ENCODE data around the gene NR4A1.
A peak's percentile ranks its signal among the peaks of the same experiment; 100 is the strongest.

Gene NR4A1

DNA sequence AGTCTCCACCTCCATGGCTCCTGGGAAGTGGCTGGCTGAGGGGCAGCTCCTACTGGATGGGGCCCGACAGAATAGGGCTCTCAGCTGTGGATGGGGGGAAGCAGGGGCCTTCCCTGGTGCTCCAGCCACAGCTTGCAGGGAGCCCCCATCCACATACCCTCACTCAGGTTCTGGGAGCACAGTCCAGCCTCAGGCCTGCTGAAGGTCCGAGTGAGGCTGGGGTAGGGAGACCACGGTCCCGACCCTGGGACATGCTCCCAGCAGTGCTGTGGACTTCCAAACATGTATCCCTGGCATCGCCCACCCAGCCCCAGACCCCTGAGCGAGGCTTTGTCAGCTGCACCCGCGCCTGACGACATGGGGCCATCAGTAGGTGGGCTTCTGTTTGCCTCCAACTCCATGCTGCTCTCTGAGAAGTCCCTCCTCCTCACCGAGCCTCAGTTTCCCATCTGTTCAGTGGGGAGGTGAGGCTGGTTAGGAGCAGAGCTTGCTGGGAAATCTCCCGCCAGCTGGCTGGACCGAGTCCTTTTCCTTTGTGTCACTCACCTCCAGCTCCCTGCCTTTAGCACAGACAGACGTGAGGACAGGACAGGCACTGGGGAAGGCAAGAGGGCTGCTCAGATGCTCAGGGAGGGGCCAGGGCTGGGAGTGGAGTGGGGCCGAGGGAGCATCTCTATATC is 9.4 kb downstream of the NR4A1 start:
- DNase-seq = no peak

DNA sequence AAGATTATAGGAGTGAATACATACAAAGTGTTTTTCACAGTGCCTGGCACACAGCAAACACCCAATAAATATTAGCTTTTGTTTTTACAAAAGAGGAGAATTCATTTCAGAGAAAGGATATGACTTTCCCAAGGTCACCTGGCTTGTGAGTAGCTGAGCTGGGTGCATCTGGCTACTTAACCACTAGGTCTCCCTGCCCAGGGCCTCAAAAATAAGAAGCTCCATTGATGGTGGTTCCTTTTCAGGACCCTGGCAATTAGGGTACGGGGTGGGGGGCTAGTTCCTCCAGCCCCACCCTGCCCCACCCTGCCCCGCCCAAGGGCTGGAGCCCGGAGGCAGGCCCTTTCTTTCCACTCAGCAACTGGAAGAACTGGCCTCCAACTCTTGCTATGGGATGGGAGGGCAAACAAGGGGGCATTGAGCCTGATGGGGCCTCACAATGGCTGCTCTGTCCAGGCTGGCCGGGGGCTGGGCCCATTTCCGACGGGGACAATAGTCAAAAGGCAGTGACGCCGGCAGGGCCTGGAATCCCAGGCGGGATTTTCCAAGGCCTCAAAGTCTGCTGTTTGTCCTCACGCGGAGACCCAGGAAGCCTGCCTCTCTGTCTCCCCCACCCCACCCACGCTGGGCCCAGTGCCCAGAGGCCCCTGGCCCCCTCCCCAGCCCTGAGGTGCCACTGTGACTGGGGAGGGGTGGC is 10.4 kb downstream of the NR4A1 start:
- DNase-seq = no peak

- no peak for DNase-seq
Measured at GRCh38 chr12:52062167-52063081, 11.2 kb downstream of the NR4A1 start.

DNA sequence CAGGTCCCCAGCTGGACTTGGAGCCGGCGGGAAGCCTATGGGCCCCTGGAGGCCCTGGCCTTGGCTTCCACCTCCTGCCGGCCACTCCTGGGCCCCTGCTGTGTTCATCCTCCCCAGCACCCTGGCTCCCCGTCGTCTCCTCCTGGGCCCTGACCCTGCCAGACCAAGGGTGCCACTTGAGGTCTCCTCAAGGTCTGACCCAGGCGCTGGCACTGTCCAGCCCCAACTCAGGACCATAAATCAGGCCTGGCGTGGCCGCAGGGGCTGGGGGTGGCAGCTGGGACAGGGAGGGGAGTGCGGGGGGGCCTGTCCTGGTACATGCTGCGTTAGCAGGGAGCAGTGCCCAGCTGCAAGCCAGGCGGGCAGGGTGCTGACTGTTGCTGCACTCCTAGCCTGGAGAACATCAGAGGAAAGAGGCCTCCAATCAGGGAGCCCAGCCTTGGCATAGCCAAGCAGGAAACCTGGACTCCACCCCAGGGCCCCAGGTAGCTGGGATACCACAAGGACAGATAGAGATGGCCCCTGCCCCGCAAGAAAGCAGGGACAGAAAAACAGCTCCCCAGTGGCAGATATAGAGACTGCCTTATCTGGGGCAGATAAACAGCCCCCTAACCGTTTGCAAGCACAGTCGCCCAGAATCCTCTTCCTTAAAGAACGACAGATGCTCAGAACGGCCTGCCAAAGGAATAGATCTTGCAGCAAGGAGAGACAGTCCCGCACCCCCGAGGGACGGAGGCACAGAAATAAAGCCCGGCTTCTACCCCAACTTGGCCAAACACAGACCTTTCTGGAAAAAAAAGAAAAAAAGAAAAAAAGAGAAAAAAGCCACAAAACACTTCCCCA is 12.1 kb downstream of the NR4A1 start:
- no peak for DNase-seq

DNA sequence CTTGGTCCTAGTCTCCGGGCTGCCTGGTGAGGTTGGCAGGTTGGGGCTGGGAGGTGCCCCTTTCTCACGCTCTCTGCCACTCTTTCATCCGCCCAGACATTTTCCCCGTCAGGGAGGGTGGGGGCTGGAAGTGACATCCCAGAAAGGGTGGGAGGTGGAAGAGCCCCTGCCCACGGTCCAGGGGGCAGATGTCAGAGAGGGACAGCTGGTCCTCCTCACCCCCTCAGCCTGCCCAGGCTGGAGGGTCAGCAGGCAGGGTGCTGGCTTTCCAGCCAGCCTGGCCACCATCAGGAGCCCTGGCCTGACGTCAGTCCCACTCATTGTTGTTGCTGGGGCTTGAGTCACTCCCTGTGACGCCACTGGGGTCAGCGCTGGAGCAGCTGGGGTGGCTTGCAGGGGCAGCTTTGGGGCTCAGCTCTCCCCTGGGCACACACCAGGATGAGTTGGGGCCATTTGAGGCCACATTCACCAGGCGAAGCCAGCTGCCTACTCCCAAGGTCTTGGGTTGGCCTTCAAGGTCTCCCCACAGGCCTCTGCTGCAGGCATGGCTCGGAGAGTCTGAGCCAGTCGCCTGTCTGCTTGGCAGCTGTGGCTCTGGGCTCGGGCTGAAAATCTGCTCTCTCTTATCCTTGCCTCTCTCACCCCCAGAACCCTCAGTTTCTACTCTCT is 12.9 kb downstream of the NR4A1 start:
- no peak for DNase-seq

DNA sequence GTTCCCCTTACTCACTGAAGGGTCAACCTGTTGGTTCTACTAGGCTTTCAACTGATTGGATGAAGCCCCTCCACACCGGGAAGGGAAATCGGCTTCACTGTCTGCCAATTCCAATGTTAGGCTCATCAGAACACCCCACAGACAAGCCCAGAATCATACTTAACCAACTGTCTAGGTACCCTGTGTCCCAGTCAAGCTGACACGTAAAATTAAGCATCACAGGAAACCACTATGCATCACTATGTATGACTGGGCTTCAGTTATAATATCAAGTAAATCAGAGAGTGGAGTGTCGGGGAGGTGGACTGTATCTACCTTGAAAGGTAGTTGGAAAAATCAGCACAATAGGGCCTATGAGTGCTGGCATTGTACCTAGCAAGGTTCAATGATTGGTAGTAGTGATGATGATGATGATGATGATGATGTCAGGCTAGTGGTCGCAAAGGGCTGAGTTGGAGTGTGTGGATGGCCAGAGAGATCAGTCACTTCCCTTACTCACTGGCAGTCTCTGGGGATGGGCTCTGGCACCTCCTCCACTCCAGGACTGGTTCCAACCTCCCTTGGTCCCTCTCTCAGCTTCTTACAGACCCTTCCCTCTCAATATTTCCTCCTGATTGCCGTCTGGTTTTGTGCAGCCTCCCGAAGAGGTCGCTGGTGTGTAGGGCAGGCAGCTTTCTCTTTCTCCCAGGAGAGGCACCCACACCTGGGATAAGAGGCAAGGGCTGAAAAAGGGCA is 15.3 kb downstream of the NR4A1 start:
- DNase-seq = no peak

GRCh38 chr12:52067081-52067374 is 15.8 kb downstream of the NR4A1 start:
- no peak for DNase-seq

GRCh38 chr12:52069327-52070184 is 18.3 kb downstream of the NR4A1 start, which contains the start of gene ATG101:
Gene ATG101 (plus strand): TSS chr12:52069978. CDS start chr12:52073651, 3,673 bp downstream.
- peak; percentile 90 to 91 for DNase-seq

DNA sequence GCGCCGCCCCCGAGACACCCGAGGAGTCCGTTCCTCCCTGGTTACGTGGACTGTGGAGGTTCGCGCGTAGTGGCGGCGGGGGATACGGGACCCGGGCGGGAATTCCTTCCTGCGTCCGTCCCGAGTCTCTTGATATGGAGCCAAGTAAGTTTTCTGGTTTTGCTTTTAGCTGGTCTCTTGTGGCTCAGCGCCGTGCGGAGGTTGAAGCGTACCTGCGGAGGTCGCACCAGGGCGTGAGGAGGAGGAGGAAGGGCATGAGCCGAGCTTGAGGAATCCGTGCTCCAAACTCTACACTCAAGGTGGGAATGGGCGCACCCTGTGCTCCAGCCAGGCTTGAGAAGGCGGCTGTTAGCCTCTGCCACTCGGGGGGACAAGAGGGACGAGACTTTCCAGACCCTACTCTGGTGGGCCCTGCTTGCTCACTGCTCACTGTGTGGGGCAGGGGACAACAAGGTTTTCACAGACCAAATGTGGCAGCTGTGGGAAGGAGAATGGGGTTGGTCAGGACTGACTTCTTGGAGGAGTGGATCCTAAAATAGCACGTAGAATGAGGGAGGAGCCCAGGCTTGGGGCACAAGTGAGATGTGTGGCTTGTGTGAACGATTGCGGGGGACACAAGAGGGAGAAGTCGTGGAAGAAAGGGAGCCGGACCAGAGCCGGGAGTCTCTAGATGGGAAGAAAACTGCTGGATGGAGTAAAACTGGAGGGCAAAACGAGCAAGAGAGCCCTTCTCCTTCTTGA is 19.1 kb downstream of the NR4A1 start:
- peak in 1 of 2 experiments; percentile 43 for DNase-seq

DNA sequence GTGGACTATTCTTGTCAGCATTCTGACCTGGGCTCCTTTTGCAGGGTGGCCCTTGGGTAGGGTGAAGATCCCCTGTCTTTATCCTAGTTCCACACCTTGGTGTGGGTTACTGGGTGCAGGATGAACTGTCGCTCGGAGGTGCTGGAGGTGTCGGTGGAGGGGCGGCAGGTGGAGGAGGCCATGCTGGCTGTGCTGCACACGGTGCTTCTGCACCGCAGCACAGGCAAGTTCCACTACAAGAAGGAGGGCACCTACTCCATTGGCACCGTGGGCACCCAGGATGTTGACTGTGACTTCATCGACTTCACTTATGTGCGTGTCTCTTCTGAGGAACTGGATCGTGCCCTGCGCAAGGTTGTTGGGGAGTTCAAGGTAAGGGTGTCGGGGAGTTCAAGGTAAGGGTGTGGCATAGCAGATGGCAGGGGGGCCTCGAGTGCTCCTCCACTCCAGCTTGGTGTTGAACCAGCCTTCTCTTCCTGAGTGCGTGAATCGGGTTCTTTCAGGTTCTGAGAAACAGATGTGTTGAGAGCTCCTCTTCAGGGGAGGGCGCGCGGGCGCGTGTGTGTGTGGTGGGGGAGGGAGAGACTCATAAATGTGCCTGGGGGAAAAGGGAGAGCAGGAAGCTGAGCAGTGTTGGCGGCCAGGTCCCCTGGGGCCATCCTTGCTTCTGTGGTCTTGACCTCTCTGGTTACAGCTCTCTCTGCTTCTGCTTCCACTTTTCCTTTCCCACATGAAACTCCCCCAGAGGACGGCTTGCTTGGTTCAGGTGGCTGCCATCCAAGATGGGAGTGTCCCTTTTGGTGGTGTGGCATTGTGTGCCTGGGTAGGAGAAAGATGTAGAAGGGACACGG is 22.5 kb downstream of the NR4A1 start:
- DNase-seq = no peak

GRCh38 chr12:52074971-52075724 is 23.9 kb downstream of the NR4A1 start:
- no peak for DNase-seq

DNA sequence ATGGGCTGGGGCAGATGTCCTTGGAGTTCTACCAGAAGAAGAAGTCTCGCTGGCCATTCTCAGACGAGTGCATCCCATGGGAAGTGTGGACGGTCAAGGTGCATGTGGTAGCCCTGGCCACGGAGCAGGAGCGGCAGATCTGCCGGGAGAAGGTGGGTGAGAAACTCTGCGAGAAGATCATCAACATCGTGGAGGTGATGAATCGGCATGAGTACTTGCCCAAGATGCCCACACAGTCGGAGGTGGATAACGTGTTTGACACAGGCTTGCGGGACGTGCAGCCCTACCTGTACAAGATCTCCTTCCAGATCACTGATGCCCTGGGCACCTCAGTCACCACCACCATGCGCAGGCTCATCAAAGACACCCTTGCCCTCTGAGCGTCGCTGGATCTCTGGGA is 25.6 kb downstream of the NR4A1 start:
- DNase-seq = no peak

DNA sequence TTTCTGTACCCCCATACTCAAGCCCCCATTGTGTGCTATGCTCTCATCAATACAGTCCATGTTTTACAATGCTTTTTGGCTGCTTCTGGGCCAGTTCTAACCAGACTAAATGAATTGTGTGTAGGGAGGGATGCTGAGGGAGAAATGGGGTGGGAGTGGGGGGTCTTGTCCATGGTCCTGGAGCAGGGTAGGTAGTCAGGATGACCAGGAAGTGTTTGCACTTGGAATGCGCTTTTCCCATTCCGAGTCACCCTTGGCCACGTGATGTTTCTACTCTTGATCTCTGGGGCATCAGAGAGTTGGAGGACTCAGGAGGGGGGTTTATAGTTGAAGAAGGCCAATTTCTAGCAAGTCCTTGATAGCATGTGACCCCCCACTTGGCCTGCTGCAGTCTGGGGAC is 27.0 kb downstream of the NR4A1 start:
- DNase-seq = no peak

DNA sequence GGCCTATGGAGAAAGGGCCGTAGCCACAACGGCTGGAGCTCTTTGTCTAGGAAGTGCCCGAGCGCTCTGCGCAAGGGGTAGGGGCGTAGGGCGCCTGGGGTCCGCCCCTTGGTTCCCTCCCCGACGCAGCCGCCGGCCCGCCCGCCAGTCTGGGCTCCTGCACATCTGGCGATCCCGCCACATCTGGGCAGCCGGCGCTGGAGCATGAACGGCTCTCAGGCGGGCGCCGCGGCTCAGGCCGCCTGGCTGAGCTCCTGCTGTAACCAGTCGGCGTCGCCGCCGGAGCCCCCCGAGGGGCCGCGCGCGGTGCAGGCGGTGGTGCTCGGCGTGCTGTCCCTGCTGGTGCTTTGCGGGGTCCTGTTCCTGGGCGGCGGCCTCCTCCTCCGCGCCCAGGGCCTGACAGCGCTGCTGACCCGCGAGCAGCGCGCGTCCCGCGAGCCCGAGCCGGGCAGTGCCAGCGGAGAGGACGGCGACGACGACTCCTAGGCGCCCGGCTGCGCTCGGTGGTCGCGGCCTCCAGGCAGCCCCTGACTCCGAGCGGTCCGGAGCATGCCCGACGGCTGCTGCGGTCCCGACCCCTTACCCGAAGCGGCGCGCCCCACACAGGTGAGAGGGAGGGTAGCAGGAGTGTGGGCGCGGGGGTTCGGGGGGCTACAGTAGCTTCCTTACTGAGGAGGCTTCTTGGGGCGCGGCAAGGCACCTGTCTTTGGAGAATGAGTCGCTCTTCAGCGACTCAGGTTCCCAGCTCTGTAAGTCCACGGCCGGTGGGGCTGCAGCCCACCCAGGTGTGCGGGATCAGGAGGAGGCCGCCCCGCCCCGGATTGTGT is 28.5 kb downstream of the NR4A1 start, which contains the start of gene SMIM41:
Gene SMIM41, plus strand, starts transcription at position 129 of the 827 bp plus-strand sequence. Its CDS starts 76 bp downstream, at position 205.
- DNase-seq = no peak

DNA sequence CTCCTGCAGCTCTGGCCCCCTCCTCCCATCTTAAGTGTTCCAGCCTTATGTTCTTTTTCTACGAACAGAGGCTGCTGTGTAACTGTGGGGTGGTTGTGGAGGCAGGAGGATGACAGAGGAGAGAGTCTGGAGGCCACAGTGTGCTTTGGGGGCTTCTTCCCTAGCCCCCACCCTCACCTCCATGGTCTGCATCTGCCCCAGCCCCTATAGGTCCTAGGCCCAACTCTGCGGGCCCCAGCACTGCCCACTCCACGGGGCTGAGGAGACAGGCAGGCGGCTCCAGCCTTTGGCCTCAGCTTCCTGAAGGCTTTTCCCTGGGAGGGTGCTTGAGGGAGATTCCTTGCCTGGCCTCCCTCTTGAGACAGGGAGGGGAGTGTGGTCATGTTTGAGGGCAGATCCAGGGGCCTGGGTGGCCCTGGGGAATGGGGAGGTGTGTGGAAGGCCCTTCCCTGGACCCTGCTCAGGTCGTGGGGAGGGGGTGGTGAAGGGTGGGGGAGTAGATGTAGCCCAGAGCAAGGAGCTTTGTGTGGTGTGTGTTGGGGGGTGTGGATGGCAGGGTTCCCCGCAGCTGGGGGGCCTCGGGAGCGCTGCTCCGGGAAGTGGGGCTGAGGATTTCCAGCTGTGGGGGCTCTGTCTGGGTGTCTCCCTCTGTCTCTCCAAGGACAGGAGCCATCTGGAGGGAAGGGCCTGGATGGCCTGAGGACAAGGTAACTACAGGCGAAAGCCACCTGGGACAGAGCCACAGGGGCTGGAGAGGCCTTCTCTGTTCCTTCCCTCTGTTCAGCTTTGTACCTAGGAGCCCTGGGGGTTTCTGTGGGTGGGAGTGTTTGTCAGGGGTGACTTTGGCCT is 29.4 kb downstream of the NR4A1 start:
- no peak for DNase-seq

GRCh38 chr12:52081263-52081733 is 30.1 kb downstream of the NR4A1 start:
- DNase-seq = no peak

Measured in activated T-cell treated with anti-CD3 and anti-CD28 coated beads, Interleukin-2, amount 50 U/mL, for 48 hours (primary cell).